Measurements from ENCODE around the gene UBE2E3. TPM values are rescaled to one million over a fixed set of nuclear protein-coding genes. Genes with fewer than 3 reads are reported as not detected.

Gene UBE2E3
- total RNA-seq, 1 experiment from 2014 or later, result 76.3 TPM

GRCh38 chr2:181005326-181005655 lies 24.9 kb downstream of the UBE2E3 start:
- TF ChIP-seq ETV6 (CRISPR knock-in tag; IDR thresholded peaks at IDR 0.05) (no peak), CREB1 (CRISPR knock-in tag; IDR thresholded peaks at IDR 0.05) (no peak), JAZF1 (CRISPR knock-in tag; IDR thresholded peaks at IDR 0.05) (no peak)
- CTCF ChIA-PET, result no interaction called here
- H3K4me1 Mint-ChIP-seq, result peaks cover 48% of the 10 kb centered on the region
- no peak overlapping the region for H3K4me3 Mint-ChIP-seq
- 0 out of 2 replicates have a peak, but pooled peaks cover 4% of the 10 kb centered on the region for H3K36me3 Mint-ChIP-seq
- POLR2A ChIA-PET, result no interaction called here
- H3K27me3 Mint-ChIP-seq (ENCODE audit: low read depth), result no peaks in the 10 kb centered on the region
- H3K27ac Mint-ChIP-seq, result no peak overlapping the region
- H3K9me3 Mint-ChIP-seq, result peaks cover 5% of the 10 kb centered on the region
- DNase-seq (ENCODE audit: low spot score) (no peak), ATAC-seq (no peak)

DNA sequence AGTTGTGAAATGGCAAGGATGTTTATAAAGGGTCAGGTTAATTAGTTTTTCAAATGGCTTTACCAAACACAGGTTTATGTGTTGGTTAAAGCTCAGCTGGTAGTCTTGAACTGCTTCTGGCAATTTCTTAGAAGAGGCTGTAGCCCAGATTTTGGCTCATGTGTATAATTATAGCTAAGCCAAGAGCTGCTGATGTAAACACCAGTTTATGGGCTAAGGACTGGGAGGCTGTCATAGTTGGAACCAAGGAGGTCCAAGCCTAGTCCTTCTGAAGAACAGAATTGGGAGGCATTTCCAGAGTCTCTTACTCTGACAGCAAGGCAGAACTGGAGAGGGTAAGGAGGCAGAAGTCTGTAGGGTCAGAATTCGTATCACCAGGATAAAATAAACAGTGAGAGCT lies 25.4 kb downstream of the UBE2E3 start:
- no peak overlapping the region for H3K27ac Mint-ChIP-seq
- ChIA-PET CTCF (no interaction called here), POLR2A (no interaction called here)
- 0 out of 2 replicates have a peak, but pooled peaks cover 4% of the 10 kb centered on the region for H3K36me3 Mint-ChIP-seq
- no peak for TF ChIP-seq ARID4B (CRISPR knock-in tag; IDR thresholded peaks at IDR 0.05; ENCODE audit: borderline replicate concordance)
- no peak for TF ChIP-seq ATF1 (CRISPR knock-in tag; IDR thresholded peaks at IDR 0.05)
- no peak for TF ChIP-seq ESRRA (CRISPR knock-in tag; IDR thresholded peaks at IDR 0.05; ENCODE audit: borderline replicate concordance)
- no peak for TF ChIP-seq ZNF121 (CRISPR knock-in tag; IDR thresholded peaks at IDR 0.05)
- no peak for TF ChIP-seq ZNF532 (CRISPR knock-in tag; IDR thresholded peaks at IDR 0.05; ENCODE audit: borderline replicate concordance)
- TF ChIP-seq ZNF263 (CRISPR knock-in tag; IDR thresholded peaks at IDR 0.05; ENCODE audit: low read depth), result no peak
- TF ChIP-seq TCF7 (CRISPR knock-in tag; IDR thresholded peaks at IDR 0.05; ENCODE audit: low read depth), result no peak
- TF ChIP-seq ZBTB43 (CRISPR knock-in tag; IDR thresholded peaks at IDR 0.05), result no peak
- TF ChIP-seq MYBL2 (CRISPR knock-in tag; IDR thresholded peaks at IDR 0.05), result no peak
- TF ChIP-seq CREM (CRISPR knock-in tag; IDR thresholded peaks at IDR 0.05), result no peak
- TF ChIP-seq, protein P1, sequence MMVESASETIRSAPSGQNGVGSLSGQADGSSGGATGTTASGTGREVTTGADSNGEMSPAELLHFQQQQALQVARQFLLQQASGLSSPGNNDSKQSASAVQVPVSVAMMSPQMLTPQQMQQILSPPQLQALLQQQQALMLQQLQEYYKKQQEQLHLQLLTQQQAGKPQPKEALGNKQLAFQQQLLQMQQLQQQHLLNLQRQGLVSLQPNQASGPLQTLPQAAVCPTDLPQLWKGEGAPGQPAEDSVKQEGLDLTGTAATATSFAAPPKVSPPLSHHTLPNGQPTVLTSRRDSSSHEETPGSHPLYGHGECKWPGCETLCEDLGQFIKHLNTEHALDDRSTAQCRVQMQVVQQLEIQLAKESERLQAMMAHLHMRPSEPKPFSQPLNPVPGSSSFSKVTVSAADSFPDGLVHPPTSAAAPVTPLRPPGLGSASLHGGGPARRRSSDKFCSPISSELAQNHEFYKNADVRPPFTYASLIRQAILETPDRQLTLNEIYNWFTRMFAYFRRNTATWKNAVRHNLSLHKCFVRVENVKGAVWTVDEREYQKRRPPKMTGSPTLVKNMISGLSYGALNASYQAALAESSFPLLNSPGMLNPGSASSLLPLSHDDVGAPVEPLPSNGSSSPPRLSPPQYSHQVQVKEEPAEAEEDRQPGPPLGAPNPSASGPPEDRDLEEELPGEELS (CRISPR knock-in tag; IDR thresholded peaks at IDR 0.05), result no peak
- no peak for TF ChIP-seq E2F5 (CRISPR knock-in tag; IDR thresholded peaks at IDR 0.05)
- TF ChIP-seq E2F1 (CRISPR knock-in tag; IDR thresholded peaks at IDR 0.05), result no peak
- no peak overlapping the region for H3K4me3 Mint-ChIP-seq
- H3K9me3 Mint-ChIP-seq, result peaks cover 5% of the 10 kb centered on the region
- no peak for DNase-seq (ENCODE audit: low spot score)
- ATAC-seq, result no peak
- peaks cover 49% of the 10 kb centered on the region for H3K4me1 Mint-ChIP-seq
- no peaks in the 10 kb centered on the region for H3K27me3 Mint-ChIP-seq (ENCODE audit: low read depth)
